Epidermal melanocyte (primary cell): Measurements from ENCODE around the gene NOTCH1.

ENCODE experiments used
- DNase-seq: peaks from one replicate; pipeline ENCODE4 v3.0.0; 2011; ENCODE audit warnings: low spot score; ENCODE audit not compliant: insufficient read length

The NOTCH1 gene

DNA sequence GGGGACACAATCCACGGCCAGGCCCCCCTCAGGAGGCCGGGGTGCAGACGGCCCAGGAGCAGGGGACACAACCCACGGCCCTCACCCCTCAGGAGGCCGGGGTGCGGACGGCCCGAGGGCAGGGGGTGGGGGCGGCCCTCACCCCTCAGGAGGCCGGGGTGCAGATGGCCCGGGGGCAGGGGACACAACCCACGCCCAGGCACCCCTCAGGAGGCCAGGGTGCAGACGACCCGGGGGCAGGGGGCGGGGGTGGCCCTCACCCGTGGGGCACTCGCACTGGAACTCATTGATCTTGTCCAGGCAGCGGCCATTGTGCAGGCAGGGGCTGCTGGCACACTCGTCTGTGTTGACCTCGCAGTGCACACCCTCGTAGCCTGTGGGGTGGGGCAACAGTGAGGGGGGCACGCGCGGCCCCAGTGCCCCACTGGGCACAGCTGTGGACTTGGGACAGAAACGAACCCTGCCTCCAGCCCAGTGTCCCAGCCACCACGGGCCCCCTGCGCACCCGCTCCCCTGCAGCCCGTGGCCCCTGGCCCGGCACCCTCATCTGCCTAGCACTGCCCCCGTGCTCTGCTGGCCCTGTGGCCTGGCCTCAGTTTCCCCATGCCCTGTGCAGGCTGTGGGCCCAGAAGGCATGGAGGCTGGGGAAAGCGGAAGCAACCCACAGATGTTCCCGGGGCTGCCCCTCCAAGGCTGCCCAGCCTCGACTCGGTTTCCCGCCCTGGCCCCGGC lies 28.7 kb downstream of the NOTCH1 start:
- DNase-seq: no peak

DNA sequence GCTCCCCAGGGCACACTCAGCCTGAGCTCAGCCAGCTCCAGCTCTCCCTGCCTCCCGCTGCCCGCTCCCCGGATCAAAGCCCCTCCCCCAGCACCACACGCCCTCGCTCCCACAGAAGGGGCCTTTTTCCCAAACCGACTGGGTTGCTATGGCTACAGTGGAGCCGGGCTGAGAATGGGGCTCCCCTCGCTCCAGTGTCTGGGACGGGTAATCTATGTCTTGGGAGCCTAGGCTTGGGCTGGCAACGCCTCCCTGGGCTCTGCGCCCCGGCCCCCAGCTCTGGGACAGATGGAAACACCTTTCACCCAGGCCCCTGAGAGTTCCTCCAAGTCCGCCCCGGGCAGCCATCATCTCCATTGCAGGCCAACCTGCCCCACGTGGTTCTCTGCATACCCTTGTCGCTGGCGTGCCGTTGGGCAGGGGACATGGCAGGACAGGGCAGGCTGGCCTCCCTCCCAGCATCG lies 29.6 kb downstream of the NOTCH1 start:
- no peak for DNase-seq

DNA sequence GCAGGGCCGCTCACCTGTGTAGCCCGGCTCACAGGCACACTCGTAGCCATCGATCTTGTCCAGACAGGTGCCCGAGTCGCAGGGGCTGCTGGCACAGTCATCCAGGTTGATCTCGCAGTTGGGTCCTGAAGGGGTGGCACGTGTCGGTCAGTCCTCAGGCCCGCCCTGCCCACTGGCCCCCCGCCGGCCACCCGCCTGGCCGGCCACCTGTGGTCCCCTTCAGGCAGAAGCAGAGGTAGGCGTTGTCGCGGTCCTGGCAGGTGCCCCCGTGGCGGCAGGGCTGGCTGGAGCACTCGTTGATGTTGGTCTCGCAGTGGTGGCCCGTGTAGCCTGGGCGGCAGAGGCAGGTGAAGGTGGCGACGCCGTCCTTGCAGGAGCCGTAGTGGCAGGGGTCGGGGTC lies 30.6 kb downstream of the NOTCH1 start:
- DNase-seq: no peak

DNA sequence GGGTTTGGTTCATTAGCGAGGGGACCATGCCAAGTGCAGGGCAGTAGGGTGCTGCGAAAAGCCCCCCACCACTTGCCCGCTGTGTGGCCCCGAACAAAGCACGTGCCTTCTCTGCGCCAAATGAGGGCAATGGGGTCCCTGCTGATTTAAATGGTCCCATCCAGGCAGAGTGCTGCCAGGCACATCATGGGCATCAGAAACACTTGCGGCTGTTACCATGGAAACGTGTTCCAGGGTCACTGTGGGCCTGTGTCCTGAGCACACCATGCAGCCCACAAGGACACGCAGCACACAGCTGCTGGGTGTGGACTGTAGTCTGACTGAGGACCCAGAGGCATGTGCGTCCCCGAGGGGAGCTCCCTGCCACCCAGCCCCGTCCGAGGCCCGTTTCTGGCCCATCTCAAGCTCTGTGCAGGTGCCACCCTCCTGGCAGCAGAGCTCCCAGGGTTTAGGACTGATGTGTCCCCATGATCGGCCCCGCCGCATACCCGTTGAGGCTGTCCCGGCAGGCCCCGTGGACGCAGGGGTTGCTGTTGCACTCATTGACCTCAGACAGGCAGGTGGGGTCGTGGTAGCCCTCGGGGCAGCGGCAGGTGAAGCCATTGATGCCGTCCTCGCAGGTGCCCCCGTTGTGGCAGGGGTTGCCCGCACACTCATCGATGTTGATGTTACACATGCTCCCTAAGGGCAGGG lies 31.7 kb downstream of the NOTCH1 start:
- DNase-seq: no peak

DNA sequence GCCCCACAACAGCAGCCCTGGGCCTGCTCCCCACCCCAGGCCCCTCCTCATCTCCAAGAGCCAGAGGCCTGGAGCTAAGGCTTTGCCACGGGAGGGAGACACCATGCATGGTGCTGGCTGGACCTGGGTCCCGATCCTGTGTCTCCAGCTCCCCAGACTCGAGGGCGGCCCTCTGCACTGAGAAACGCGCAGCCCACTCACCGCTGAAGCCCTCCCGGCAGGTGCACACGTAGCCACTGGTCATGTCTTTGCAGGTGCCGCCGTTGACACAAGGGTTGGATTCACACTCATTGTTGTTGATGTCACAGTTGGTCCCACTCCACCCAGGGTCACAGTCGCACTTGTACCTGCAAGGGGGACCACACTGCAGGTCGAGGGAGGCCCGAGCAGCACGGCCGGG lies 32.7 kb downstream of the NOTCH1 start:
- DNase-seq: no peak

DNA sequence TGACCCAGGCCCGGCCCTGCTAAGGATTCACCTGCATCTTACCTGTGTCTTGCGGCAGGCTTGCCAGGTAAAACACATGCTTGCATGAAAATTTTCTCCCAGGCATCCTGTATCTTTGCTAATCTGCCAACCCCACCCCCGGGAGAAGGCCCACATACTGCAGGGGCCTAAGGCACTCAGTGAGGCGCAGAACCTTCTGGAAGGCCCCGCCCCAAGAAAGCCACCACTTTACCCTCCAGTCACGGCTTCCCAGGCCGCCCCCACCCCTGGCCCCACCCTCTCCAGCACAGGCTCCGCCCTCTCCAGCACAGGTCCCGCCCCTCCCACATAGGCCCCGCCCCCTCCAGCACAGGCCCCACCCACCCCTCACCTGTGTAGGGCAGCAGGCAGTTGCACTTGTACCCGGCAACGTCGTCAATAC lies 33.2 kb downstream of the NOTCH1 start:
- peak; percentile 76 for DNase-seq

DNA sequence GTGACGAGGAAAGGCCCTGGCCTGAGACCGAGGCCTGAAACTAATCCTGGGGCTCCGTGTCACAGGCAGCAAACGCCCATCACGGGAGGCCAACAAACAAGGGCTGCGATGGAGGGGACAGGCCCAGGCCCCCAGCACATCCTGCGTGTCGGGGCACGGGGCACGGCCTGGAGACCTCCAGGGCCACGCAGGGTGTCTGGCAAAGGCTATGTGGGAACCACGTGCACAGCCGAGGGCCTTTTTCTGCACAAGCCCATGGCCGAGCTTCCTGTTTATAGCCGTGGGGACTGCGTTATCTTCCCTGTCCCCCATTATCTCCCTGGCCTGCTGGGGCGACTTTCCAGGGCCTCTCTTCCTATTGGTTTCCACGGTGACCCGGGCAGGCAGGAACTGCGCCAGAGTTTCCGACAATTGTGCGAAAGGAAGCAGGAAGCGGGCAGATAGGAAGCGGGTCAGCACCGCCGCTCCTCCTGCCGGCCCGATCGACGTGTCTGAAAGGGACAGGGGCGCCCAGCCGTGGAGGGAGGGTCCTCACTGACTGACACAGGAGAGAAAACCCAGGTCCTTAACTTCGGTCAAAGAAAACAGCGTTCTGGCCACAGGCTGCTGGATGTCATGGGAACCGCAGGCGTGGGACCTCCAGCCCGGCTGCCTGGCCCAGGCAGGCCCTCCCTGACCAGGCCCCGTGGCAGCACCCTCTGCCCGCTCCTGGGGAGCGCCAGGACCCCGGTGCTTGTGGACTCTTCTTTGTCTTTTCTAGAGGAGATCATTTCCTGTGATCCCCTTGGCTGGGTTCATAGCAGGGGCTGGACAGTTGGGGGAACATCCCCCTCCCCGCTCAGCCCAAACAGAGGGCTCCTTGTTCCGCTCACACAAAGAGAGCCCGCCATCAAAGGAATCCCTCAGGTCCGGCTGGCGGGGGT lies 33.9 kb downstream of the NOTCH1 start:
- peak; percentile 99 for DNase-seq

DNA sequence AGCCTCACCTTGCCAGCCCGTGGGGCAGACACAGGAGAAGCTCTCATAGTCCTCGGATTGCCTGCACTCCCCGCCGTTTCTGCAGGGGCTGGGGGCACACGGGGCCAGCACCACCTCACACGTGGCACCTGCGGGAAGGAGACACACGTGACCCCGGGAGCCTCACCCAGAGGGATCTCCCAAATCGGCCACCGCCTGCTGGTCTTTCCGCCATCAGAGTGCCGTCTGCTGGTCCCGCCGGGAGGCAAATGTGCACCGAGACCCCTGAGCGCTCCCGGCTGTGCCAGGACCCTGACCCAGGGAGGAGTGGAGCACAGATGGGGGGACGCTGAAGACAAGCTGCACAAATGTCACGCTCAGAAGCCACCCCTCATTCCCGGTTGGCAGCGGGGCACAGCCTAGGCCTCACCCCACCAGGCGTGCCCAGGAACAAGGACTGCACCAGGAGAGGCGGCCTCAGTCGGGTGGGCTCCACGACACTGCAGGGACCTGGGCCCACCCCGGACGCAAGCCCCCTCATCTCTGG lies 34.6 kb downstream of the NOTCH1 start:
- DNase-seq: no peak

DNA sequence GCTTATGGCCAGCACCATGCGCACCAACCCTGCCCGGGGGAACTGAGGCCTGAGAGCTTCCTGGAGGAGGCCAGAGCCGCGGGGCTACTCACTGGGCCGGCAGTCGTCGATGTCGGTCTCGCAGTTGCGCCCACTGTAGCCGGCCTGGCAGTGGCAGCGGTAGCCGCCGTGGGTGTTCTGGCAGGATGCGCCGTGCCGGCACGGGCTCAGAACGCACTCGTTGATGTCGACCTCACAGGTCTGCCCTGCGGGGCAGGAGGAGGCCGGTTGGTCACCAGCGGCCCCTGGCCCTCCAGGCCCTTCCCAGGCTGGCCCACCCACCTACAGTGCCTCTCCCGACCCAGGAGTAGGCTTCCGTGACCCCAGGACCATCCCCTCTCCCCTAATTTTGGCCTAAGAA lies 35.3 kb downstream of the NOTCH1 start:
- no peak for DNase-seq

DNA sequence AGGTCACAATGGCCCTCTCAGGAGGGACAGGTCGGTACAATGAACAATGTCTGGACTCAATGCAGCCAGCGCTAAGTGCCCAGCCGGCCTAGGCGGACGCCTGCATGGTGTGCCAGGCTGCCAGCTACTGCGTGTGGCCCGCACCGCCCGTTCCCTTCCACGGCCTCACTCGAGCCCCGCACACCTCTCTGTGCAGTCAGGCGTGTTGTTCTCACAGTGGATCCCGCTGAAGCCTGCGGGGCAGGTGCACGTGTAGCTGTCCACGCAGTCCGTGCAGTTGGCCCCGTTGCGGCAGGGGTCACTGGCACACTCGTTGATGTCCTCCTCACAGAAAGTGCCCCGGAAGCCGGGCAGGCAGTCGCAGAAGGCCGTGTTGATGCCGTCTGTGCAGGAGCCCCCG lies 36.3 kb downstream of the NOTCH1 start:
- DNase-seq: no peak

DNA sequence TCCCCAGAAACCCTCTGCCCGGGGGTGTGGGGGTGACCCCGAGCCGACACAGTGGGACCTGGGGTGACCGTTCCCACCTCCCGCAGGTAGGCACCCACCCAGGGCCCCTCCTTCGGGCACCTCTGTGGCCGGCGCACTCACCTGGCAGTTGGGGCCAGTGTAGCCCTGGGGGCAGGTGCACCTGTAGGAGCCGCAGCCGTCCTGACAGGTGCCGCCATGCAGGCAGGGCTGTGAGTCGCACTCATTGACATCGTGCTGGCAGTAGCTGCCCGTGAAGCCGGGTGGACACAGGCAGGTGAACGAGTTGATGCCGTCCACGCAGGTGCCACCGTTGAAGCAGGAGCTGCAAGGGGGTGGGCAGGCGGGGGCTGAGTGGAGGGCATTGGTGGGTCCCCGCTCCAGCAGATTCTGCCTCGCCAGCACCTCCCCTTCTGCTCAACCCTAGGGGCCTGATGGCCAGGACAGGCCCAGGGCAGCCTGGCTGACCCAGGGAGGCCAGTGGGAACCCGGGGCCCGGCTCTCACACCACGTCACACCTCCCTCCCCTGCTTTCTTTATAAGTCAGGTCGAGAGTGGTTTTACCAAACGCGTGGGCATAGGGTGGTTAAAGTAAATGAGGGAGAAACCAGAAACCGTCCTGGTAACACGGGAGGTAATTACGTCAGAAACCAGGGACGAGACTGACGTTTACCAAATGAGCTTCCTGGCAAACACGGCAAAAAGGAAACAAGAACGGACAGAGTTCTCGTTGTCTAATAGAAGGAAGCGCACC lies 36.9 kb downstream of the NOTCH1 start:
- no peak for DNase-seq

DNA sequence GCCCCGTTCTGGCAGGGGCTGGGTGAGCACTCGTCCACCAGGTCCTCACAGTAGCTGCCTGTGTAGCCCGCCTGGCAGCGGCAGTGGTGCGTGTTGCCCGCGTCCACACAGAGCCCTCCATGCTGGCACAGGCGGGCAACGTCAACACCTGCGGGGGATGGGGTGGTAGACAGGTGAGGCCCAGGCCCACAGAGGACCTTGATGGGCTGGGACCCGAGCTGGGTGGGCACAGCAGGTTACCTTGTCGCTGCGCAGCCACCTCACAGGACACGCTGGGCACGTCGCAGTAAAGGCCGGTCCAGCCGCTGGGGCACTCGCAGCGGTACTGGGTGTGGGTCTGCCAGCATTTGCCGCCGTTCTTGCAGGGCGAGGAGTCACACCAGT lies 37.9 kb downstream of the NOTCH1 start:
- no peak for DNase-seq

DNA sequence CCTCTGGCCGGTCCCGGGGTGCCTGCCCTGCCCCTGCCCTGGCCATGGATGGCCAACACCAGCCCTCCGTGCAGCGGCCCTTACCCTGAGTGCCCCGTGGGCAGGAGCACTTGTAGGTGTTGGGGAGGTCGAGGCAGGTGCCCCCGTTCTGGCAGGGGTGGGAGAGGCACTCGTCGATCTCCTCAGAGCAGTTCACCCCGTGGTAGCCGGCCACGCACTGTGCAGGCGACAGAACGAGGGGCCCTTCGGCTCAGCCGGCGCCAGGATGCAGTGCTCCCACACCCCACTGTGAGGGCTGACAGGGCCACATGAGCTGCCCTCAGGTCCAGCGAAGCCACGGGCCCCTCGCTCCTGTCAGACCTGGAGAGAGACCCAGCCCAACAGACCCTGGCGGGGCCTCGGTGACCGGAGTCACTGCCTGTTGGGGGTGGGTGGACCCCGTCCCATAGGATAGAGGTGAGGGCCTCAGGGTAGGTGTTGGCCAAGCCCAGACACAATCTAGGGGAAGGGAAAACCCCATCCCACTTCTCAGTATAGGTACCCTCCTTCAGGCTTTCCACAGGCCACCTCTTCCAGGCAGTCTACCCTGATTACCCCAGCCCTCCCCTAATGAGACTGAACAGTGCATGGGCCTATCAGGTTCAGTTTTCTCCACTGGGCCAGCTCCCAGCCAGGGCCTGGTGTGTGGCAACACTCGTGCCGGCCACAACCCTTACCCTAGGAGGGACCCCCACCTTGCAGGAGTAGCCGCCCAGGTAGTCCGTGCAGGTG lies 38.4 kb downstream of the NOTCH1 start:
- no peak for DNase-seq

DNA sequence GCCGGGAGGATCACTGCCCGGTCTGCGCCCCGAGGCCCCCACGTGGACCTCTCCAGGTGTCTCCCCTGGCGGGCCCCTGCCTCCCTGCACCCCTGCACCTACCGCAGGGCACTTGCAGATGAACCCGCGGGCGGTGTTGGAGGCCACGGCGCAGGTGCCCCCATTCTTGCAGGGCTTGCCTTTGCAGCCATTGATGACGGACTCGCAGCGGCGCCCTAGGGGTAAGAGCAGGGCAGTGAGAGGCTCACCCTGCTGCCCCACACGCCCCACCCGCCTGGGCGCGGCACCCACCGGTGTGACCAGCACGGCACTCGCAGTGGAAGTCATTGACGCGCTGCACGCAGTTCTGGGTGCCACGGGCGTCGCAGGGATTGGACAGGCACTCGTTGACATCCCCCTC lies 39.4 kb downstream of the NOTCH1 start:
- no peak for DNase-seq

DNA sequence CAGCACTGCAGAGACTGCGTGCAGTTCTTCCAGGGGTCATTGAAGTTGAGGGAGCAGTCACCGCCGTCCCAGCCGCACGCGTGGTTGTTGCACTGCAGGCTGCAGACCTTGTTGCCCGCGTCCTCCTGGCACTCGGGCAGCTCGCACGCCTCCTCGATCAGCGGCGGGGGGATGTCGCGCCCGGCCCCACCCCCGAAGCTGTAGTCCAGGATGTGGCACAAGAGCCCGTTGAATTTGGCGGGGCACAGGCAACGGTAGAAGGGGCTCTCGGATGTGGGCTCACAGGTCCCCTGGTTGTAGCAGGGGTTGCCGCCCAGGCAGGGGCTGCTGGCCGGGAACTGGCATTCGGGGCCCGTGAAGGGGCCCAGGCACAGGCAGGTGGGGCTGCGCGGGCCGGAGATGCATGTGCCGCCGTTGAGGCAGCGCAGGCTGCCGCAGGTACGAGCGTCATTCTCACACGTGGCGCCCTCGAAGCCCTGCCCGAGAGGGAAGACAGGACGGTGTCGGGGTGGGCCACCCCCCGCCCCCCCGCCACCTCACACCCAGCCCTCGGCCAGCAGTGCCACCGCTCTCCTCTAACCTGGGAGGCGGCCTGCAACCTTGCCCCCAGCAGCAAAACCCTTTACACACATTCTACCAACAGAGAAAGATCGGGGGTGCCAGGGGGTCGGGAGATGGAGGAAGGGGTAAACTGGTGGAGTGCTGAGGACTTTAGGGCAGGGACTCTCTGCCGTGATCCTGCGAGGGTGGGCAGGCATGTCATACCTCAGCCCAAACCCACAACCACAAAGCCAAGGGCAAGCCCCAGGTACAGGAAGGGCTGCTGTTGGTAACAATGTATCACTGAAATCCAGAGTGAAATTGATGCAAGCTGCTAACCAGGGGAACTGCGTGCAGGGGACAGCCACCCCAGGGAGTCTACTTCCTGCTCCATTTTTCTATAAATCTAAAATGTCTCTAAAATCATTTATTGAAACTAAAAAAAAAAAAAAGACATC lies 40.1 kb downstream of the NOTCH1 start:
- no peak for DNase-seq

DNA sequence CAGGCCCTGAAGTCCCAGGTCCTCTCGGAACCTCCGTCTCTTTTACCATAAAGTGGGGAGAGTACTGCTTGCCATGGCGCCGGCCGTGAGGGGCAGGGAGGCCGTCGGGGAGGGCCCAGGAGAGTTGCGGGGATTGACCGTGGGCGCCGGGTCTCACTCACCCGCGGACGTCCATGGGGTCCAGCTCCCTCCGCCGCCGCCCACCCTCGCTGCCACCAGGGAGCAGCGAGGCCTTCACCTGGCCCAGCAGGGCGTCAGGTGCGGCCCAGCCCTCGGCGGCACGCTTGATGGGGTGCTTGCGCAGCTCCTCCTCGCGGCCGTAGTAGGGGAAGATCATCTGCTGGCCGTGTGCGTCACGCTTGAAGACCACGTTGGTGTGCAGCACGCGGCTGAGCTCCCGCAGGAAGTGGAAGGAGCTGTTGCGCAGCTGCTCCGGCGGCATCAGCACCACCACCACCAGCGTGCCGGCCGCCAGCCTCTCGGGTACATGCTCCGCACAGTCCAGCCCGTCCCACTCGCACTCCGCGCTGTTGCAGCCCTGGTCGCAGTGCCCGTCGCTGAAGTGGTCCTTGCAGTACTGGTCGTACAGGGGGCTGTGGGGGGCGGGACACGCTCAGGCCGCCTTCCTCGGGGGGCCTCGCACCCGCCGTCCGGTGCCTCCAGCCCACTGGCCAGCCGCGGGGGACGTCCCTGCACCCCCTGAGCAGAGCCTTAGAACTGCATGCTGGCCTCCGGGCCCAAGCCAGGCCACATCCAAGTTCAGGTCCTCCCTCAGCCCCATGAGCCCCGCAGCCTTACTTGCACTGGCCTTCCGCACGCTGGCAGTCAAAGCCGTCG lies 41.1 kb downstream of the NOTCH1 start:
- DNase-seq: no peak

DNA sequence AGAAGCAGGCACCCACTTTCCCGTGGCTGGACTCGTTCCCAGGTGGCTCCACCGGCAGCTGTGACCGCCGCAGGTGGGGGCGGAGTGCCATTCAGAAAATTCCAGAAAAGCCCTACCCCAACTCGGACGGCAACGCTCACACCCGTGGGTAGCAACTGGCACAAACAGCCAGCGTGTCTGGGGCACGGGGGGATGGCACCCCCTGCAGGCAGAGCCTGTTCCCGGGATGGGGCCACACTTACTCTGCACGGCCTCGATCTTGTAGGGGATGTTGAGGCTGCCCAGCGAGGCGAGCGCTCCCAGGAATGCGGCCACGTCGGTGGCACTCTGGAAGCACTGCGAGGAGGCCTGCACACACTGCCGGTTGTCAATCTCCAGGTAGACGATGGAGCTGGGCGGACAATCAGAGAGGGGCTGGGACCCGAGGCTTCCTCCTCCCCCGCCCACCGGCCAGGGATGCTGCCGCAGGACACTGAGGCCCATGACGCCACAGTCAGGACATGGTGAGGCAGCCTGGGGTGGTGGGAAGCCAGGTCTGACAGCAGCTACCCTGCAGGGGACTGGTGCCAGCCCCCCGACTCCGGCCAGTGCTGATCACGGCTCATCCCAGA lies 42.8 kb downstream of the NOTCH1 start:
- no peak for DNase-seq

DNA sequence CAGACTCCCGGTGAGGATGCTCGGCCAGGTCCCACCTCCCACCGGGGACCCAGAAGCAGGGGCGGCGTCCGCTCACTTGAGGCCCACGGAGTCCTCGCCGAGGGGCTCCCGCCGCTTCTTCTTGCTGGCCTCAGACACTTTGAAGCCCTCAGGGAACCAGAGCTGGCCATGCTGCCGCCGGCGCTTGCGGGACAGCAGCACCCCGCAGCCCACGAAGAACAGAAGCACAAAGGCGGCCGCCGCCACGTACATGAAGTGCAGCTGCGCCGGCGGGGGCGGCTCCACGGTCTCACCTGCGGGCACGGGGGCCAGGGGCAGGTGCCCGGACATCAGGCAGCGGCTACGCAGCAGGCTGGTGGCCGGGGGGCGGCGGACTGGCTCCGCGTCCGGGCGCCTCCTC lies 43.7 kb downstream of the NOTCH1 start:
- no peak for DNase-seq
